ENCODE results near the gene H2BK1. TPM values are rescaled to one million over a fixed set of nuclear protein-coding genes. Genes with fewer than 3 reads are reported as not detected.

H2BK1 gene
- total RNA-seq, 1 donor from 2014 or later = not detected

DNA sequence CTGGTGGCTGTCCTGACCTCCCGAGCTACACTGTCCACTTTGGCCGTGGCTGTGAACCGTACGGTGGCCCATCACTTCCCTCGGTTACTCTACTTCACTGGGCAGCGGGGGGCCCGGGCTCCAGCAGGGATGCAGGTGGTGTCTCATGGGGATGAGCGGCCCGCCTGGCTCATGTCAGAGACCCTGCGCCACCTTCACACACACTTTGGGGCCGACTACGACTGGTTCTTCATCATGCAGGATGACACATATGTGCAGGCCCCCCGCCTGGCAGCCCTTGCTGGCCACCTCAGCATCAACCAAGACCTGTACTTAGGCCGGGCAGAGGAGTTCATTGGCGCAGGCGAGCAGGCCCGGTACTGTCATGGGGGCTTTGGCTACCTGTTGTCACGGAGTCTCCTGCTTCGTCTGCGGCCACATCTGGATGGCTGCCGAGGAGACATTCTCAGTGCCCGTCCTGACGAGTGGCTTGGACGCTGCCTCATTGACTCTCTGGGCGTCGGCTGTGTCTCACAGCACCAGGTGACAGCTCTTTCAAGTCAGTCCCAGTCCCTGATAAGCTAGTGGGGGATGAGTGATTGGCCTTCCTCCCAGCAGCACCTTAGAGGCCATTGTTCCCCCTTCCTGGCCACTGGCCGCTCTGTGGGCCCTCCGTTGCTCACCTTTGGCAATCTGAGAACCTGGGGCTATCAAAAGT, 25.0 kb upstream of the H2BK1 start:
- no peak for ATAC-seq
- intact Hi-C loops (cut with DNase I) = no loop called here
- no peak for DNase-seq (ENCODE audit: low spot score)

DNA sequence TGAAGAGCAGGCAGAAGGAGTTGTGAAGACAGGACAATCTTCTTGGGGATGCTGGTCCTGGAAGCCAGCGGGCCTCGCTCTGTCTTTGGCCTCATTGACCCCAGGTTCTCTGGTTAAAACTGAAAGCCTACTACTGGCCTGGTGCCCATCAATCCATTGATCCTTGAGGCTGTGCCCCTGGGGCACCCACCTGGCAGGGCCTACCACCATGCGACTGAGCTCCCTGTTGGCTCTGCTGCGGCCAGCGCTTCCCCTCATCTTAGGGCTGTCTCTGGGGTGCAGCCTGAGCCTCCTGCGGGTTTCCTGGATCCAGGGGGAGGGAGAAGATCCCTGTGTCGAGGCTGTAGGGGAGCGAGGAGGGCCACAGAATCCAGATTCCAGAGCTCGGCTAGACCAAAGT, 23.5 kb upstream of the H2BK1 start:
- DNase-seq (ENCODE audit: low spot score) = no peak
- intact Hi-C loops (cut with DNase I) = no loop called here
- no peak for ATAC-seq

DNA sequence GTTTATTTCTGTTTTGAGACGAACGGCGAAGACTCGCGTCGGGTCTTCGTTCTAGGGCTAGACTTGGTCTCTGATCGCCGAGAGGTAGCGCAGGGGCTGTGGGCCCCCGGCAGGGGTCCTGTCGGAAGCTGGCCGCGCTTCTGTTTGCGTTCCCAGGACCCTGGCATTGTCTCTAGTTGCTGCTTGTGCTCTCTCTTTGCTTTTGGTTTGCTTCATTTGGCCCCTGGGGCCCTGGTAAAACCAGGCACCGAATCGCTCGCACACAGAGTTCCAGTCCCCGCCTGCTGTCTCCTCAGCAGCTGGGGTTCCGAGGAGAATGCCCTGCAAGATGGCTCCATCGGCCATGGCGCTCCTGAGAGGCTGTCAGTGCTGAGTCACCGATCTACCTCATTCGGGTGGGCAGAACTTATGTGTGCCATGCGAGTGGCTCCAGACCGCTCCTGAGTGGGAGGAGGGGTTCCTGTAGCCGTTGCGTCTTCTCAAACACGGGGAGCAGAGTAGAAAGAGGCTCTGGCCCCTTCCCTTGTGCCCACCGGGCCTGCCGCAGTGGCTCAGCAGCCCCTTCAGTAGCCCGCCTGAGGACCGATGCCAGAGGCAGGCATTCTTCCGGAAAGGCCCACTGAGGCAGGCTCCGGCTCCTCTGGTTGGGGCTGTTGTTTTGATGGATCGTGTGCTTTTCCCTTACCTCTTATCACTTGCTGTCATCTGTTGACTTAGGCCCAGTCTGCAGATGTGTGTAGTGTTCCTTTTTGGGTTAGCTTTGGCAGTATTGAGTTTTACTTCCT, 22.8 kb upstream of the H2BK1 start:
- intact Hi-C loops (cut with DNase I) = no loop called here
- DNase-seq (ENCODE audit: low spot score) (no peak), ATAC-seq (peak; percentile 41)

DNA sequence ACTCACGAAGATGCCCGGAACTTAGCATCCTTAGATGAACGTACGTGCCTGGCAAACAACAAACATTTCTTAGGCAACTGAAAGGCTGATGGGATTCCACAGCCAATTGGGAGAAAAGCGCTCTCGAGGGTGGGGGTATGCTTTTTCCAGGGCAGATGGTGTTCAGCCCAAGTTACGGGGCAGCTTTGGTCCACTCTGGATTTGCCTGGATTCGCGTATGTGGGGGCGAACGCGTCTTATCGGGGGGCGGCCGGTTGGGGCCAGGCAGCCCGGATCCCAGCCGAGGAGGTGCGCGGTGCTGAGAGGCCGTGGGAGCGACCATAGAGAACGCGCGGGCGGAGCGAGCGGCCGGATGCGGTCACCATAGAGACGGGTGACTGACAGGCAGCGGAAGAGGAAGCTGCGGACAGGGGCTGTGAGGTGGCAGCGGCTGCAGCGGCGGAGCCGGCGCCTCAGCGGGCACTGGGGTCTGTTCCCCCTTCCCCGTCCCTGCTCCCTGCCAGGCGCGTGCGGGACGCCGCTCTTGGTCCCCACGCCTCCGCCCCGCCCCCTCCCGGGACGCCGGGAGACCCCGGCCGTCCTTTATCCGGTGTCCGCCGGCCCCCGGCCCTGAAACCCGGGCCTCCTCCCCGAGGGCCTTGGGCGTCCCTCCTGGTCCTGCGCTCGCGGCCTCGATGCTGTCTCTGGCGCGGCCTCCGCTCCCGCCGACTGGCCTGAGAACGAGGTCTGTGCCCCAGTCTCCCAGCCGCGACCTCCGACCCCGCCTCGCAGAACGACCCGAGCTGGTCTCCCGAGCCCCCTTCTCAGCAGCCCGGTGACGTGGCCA, 22.0 kb upstream of the H2BK1 start, which contains the start of gene CHPF2:
CHPF2 (plus strand) TSS at position 393 of the 826 bp plus-strand sequence. CDS start 1,529 bp downstream, outside the sequence.
- DNase-seq (ENCODE audit: low spot score) (peak; percentile 96), ATAC-seq (peak; percentile 95)
- intact Hi-C loops (cut with DNase I) = no loop called here

DNA sequence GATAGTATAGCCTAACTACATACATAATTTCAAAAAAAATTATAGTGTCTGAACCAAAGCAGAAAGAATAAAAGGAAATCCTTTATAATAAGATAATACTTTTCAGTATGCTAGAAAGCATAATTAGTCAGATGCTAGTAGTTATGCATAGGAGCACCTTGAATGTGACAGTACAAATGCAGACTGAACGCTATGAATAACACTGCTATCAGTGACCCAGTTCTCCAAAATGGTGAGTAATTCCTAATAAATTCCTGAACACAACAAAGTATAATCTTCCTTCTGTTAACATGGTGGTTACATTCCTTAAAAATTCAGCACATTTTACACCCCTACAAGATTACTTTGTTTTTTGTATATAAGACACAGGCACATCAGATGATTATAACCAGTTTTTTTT, 20.8 kb upstream of the H2BK1 start:
- no peak for ATAC-seq
- intact Hi-C loops (cut with DNase I) = no loop called here
- DNase-seq (ENCODE audit: low spot score) = no peak

DNA sequence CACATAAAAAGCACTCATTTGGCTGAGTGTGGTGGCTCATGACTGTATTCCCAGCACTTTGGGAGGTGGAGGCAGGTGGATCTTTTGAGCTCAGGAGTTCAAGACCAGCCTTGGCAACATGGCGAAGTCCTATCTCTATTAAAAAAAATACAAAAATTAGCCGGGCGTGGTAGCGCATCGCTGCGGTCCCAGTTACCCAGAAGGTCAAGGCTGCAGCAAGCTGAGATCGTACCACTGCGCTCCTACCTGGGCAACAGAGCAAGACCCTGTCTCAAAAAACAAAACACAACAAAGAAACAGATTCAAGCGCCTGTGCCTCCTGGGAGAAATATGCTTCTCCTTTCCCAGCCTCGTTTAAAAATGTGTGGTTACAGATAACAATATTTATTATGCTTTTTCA, 19.0 kb upstream of the H2BK1 start:
- no peak for ATAC-seq
- DNase-seq (ENCODE audit: low spot score) = no peak
- intact Hi-C loops (cut with DNase I) = no loop called here

DNA sequence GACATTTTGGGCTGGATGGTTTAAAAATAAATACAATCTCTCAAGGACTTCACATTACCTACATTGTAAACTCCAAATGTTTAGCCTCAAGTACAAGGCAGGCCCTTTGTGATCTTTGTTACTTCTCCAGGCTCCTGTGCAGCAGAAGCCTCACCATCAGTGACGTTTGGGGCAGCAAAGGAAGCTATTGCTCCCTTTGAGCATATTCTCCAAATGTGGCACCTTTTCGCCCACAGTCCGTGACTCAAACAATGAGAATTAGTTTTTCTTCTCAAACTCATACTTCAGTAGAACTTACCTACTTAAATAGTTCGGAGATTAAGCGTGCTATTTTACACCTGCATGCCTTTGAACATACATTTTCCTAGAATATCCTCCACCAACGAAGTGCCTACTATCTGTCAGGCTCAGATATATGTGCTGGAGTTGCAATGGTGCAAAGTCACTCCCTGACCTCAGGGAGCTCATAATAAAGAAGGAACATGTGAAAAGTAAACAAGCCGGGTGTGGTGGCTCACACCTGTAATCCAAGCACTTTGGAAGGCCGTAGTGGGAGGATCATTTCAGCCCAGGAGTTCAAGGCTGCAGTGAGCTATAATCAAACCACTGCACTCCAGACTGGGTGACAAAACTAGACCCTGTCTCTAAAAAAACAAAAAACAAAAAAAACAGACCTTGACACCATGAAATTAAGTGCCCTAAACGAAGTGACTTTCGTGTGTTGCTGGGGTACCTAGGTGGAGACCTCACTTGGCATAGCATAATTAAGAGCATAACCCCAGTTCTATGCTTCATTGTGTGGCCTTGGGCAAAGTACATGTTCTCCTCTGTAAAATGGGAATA, 18.0 kb upstream of the H2BK1 start:
- no peak for ATAC-seq
- no peak for DNase-seq (ENCODE audit: low spot score)
- intact Hi-C loops (cut with DNase I) = no loop called here

DNA sequence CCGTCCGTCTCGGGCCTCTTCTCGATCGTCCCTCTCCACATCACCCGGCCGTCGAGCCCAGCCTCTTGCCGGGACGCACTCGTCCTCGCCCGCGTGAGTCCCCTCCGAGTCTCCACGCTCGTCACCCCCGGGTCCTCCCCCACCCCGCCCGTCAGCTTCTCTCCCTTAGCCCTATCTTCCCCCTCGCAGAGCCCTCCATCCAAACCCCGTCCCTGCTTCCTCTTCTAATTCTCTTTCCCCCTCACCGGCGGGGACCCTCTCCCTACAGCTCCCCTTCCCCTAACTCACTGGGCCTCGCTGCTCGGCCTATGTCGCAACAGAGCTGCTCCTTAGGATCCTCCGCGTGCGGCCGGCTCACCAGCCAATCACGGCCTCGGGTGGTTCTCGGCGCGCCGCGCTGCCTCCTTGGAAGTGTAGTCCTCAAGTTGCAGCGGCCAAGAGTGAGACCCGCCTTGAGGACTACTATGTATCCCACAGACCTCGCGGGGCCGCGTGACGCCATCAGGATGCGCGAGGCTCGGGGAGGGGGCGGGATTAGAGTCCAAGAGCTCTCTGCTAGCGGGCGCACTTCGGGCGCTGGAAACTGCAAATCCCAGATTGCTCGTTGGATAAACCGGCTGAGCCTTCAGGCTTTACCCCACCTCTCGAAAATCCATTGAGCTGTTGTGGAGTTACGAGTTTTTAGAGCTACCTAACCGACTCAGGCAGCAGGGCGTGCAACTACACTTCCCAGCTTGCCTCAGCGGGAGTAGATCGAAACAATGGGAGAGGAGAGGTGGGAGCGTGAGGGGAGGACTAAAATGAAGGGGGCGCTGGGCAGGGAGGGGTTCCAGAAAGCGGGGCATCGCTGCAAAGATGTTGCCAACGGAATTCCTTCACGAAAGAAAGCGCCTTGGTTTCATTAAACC, 16.8 kb upstream of the H2BK1 start, which contains the start of gene ABCF2:
ABCF2 (minus strand) TSS at position 331 of the 908 bp plus-strand sequence. CDS start 747 bp downstream, outside the sequence.
- DNase-seq (ENCODE audit: low spot score) = peak; percentile 99
- ATAC-seq = peak; percentile 100
- intact Hi-C loops (cut with DNase I) = no loop called here

DNA sequence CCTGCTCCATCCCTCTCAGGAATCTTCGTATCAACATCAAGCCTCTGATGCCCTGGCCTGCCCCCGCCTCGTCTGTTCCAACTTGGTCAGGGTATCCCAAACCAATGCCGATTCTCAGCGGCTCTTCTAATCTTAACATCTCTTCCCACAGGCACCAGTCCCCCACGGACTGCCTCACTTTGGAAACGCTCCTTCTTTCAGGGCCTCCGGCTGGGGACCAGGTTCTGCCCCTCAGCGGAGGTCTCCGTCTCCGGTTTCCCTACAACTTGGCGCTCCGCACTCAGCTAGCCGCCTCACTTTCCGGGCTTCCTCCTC, 16.2 kb upstream of the H2BK1 start:
- ATAC-seq = peak; percentile 6
- DNase-seq (ENCODE audit: low spot score) = no peak
- intact Hi-C loops (cut with DNase I) = no loop called here

DNA sequence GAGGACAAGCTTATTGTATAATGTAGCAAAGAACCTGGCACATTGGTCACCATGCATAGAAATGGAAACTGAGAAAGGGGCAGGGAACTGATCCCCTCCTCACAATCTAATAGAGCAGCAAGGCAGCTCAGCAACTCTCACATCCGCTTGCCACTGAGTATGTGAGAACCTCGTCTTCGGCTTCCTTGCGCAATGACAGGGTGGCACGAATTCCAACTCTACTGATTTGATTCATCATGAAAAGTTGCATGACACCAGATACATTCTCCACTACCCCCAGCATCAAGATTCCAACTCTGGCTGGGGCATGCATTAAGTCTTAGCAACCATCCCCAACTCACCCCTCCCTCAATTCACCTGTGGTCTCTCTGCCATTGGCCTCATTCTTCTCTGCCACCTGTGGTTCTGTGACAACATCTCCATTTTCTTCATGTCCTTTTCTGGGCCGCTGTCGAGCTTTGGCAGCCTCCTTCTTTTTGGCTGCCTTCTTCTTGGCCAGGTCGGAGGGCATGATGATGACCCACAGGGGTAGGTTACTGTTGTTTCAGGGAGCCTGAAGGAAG, 15.7 kb upstream of the H2BK1 start:
- ATAC-seq (no peak), DNase-seq (ENCODE audit: low spot score) (no peak)
- intact Hi-C loops (cut with DNase I) = no loop called here

DNA sequence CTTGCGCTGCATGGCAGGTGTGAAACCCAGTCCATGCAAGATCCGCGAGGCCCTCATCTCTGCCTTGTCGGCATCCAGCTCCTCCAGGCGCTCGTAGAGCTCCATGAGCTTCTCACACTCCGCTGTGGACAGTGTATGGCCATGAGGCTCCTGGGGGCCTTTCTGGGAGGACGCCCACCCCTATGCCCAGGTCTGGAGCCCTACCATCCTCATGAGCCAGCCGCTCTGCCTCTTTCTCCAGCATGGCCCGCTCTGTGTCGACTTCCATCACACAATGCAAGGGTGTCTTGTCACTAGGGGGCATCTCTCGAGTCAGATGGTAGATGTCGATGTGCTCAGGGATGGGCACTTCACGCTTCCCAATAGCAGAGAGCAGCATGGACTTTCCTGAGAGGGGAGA, 13.4 kb upstream of the H2BK1 start:
- DNase-seq (ENCODE audit: low spot score) = no peak
- no peak for ATAC-seq
- intact Hi-C loops (cut with DNase I) = no loop called here

DNA sequence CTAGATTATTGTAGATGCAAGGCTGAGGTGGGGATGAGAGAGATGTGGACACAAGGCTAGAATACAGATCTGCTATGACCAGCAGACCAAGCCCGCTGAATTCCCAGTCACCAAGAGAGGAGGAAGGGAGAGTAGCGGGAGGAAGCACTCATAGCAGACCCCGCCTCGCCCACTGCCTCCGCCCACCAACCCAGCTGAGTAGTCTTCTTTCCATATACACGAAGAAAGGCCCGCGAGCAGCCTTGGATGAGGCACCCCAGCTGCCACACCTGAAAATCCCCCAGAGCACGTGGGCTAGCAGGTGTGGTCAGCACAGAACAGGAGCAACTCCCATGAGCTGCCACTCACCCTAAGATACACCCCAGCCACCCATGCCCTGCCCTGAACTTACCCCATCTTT, 7.9 kb upstream of the H2BK1 start:
- DNase-seq (ENCODE audit: low spot score) (no peak), ATAC-seq (no peak)
- intact Hi-C loops (cut with DNase I) = no loop called here

DNA sequence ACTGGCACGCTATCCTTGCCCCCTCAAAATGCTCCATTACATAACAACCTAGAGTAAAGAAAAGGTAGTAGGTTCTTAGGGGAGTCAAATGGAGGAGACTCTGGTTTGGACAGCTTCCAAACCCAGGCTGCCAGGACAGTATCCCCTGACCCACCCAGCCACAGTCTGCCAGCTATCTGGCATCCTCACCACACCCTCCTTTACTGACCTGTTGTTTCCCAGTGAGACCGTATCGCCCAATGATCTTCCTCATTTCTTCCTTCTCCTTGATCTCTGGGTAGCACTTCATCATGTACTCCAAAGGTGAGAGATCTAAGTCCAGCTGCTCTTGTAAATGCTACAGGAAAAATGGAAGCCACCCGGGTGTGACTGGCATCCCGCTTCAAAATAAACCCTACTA, 5.1 kb upstream of the H2BK1 start:
- no peak for DNase-seq (ENCODE audit: low spot score)
- intact Hi-C loops (cut with DNase I) = no loop called here
- ATAC-seq = no peak

DNA sequence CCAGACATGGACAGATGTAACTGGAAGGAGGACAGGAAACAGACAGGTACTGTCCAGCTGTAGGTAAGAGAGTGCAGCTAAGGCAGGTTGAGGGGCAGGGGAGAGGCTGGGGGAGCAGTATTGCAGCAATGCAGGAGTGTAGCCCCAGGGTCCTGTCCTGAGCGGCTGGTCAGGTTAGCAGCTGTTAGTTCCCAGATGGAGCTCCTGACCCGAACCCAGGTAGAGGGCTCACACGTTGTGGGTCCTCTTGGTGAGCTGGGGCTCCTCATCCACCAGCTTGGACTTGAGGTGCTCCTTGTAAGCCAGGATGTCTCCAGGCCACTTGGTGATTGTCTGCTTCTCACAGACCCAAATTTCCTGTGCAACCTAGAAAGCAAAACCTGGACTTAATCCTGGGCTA, 3.5 kb upstream of the H2BK1 start:
- intact Hi-C loops (cut with DNase I) = no loop called here

DNA sequence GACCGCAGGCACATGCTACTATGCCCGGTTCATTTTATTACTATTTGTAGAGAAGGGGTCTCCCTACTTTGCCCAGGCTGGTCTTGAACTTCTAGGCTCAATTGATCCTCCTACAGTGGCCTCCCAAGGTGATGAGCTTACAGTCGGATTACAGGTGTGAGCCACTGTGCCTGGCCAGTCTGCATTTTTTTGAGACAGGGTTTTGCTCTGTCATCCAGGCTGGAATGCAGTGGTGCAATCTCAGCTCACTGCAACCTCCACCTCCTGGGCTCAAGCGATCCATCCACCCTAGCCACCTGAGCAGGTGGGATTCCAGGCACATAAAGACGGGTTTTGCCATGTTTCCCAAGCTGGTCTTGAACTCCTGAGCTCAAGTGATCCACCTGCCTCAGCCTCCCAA, 2.3 kb upstream of the H2BK1 start:
- ATAC-seq (no peak), DNase-seq (ENCODE audit: low spot score) (no peak)
- intact Hi-C loops (cut with DNase I) = no loop called here

More for the DNA sequence above, 3.5 kb upstream of the H2BK1 start:
- ATAC-seq (no peak), DNase-seq (ENCODE audit: low spot score) (no peak)

DNA sequence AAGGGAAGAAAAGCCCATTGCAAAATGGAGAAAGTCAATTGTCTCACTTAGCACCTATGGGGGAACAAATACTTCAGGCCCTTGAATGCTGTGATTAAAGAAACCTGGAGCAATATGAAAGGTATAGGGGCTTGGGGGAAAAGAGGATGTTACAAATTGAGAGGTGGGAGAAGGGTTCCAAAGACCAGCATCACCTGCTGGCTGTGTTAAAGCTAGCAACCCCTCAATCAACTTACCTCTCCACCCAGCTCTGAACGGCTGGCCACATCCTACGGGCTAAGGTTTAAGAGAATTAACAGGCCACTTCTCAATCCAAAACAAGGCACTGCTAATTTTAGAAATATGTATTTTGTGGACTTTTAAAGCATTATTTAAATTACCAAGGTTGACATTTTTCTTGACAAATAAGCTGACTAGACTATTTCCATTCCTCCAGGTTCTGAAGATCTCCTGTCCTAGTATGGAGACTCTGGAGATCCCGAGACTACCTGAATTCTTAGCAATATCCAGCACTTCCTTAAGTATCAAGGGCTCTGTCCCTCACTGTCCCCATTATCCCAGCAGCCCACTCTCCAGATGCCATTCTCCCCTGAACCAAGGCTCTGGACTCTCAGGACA, 976 bp upstream of the H2BK1 start:
- ATAC-seq (no peak), DNase-seq (ENCODE audit: low spot score) (no peak)
- intact Hi-C loops (cut with DNase I) = no loop called here

DNA sequence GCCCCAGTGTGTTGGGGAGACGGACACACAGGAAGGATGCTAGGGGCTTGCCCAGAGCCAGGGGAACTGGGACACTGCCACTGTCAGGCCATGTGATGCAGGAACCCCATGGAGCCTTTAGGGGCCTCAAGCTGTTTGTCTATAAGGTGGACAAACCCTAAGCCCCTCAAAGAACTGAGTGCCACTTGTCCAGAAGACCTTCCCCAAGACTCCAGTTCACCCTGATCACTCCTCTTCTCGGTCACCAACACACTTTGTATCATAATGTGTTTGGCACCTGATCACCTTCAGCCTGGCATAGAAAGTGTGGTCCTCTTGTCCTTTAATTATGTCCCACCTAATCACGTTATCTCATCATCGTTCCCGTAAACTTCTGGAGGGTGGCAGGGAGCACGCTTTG, 700 bp downstream of the H2BK1 start:
- intact Hi-C loops (cut with DNase I) = loop anchor here (5.0 kb wide), 1 partner anchor 1483 kb away; no protein-coding TSS in a partner anchor
- no peak for DNase-seq (ENCODE audit: low spot score)
- no peak for ATAC-seq

Measured in sciatic nerve (tissue), 2 donors.